A549 (cell line): ENCODE measurements around the gene DCHS2.

ENCODE experiments used
- CEBPB ChIP-seq, 2 experiments: fragments of >200 bp in 1 of 2; sonication (Bioruptor Twin) in 1 of 2; formaldehyde crosslinking in 1 of 2; IDR thresholded peaks; 2 replicates each; pipeline ENCODE4 v1.6.1; 2012 to 2016
- CTCF ChIP-seq: fragments of >200 bp; sonication (Bioruptor Twin); formaldehyde crosslinking; IDR thresholded peaks from 3 replicates; pipeline ENCODE4 v1.5.1; 2016
- EP300 ChIP-seq, 2 experiments: fragments of >200 bp; sonication (Bioruptor Twin); formaldehyde crosslinking; IDR thresholded peaks; 2 replicates in 1 of 2; 3 replicates in 1 of 2; pipeline ENCODE4 v1.6.1; 2016 to 2017
- MYC ChIP-seq: IDR thresholded peaks from 2 replicates; pipeline ENCODE4 v1.6.1; 2012; ENCODE audit warnings: mild to moderate bottlenecking, inconsistent platforms, low read length, improper control_type of control experiment, borderline replicate concordance
- POLR2A ChIP-seq: IDR thresholded peaks from 2 replicates; pipeline ENCODE4 v1.6.1; 2012; ENCODE audit warnings: mild to moderate bottlenecking, low read length
- RAD21 ChIP-seq, 2 experiments: fragments of >200 bp in 1 of 2; sonication (Bioruptor Twin) in 1 of 2; formaldehyde crosslinking in 1 of 2; IDR thresholded peaks in 1 of 2; conservative IDR thresholded peaks in 1 of 2; 2 replicates in 1 of 2; 3 replicates in 1 of 2; pipeline ENCODE4 v1.6.1; 2012 to 2018; ENCODE audit warnings: inconsistent platforms in 1 of 2
- RFX5 ChIP-seq: fragments of 450-650 bp; IDR thresholded peaks from 2 replicates; pipeline ENCODE4 v1.7.1; 2014; ENCODE audit warnings: antibody characterized with exemption, mild to moderate bottlenecking, moderate library complexity
- ZC3H11A ChIP-seq: fragments of 450-650 bp; IDR thresholded peaks from 2 replicates; pipeline ENCODE4 v1.6.1; 2014; ENCODE audit warnings: antibody characterized with exemption, mild to moderate bottlenecking

DNA sequence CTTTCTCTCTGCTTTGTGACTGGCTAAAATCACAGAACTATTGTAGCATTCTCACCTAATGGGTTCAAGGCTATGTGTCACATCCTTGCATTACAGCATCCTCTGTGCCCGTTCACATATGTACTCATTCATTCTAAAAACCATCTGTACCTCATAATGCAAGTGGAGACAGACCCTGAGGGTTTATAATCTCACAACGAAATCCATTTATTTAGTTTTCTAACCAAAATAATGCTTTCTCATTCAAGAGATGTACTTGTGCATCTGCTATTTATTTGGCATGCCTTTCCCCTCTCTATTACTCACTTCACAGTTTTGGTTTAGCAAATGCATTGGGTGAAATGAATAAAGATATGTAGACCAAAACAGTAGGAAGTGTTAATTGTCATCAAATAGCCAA is 261.5 kb downstream of the DCHS2 start:
- no peak for TF ChIP-seq CTCF
- no peak for TF ChIP-seq MYC
- no peak for TF ChIP-seq RFX5
- TF ChIP-seq POLR2A, result no peak
- TF ChIP-seq EP300 (IDR thresholded peaks at IDR 0.05), result no peak
- no peak for TF ChIP-seq ZC3H11A
- no peak for TF ChIP-seq CEBPB (IDR thresholded peaks at IDR 0.05)
- no peak for TF ChIP-seq RAD21 (conservative IDR thresholded peaks at IDR 0.05 in 1 of 2, IDR thresholded peaks at IDR 0.05 in 1 of 2)
